ENCODE measurements around the gene TRAF6.

TRAF6 gene

DNA sequence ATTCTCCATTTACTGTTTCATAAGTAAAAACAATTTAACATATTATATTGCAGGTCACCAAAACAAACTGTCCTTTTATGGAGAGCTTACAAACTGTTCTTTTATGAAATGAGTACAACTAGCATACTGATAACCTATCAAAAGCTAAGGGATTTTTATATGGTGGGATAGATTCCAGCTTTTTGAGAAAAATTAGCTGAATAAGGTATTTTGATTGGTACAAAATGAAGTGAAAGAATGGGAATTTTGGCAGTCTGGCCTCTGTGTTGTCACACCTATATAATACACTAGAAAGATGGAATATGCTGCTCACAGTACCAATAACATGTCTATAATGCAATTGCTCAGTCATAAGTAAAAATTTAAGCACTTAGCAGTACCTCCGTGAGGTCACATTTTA, 11.4 kb downstream of the TRAF6 start:
- ChIA-PET POLR2A (no interaction called here), CTCF (interaction anchor here (0.7 to 2.3 kb wide), 7 partner anchors 10 to 207 kb away, joined by 3 to 18 read pairs (median 3); partner anchors contain the start of gene TRAF6)
- Histone ChIP-seq H3K36me3 (ENCODE audit: control insufficient read depth in 4 of 4, insufficient read depth in 4 of 4, low read length in 3 of 4) (peaks cover 11 to 49% (median 26%) of the 10 kb centered on the region in 4 experiments), H3K27ac (ENCODE audit: insufficient read depth in 1 of 2, low read depth in 1 of 2, low read length in 2 of 2, poor library complexity in 1 of 2, severe bottlenecking in 2 of 2) (no peak overlapping the region), H3K27me3 (replicated peaks in 2 of 5; ENCODE audit: control insufficient read depth in 4 of 5, insufficient read depth in 5 of 5, low read length in 4 of 5) (no peaks in the 10 kb centered on the region), H3K4me3 (ENCODE audit: control insufficient read depth in 1 of 7, extremely low read depth in 1 of 7, insufficient read depth in 4 of 7, low read depth in 2 of 7, low read length in 6 of 7) (no peak overlapping the region), H3K9me3 (ENCODE audit: control extremely low read depth in 1 of 5, control insufficient read depth in 4 of 5, insufficient read depth in 2 of 5, low read depth in 1 of 5, low read length in 4 of 5) (no peaks in the 10 kb centered on the region), H3K4me1 (ENCODE audit: control extremely low read depth in 1 of 4, control insufficient read depth in 4 of 4, insufficient read depth in 4 of 4, low read length in 3 of 4) (peaks cover 0 to 38% (median 11%) of the 10 kb centered on the region in 4 experiments)
- no CpG with 5 or more reads among the region's 1 CpG for WGBS (ENCODE audit: insufficient coverage)
- no peak for DNase-seq

DNA sequence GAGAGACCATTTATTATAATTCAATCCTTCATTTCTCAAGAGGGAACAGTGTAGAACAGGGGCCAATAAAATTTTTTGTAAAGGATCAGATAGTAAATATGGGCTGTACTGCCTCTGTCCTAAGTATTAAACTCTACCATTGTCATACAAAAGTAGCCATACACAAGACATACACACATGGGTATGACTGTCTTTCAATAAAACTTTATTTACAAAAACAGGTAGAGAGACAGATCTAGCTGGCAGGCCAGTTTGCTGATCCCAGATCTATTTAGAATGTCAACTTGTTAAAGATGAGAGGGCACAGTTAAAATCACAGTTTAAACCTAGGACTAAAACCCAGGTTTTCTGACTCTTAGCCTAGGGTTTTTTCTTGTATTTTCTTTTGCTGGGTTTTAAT, 16.7 kb downstream of the TRAF6 start:
- H3K36me3 ChIP-seq (ENCODE audit: control insufficient read depth in 4 of 4, insufficient read depth in 4 of 4, low read length in 3 of 4): peaks cover 29 to 71% (median 52%) of the 10 kb centered on the region in 4 experiments
- CTCF ChIA-PET: interaction anchor here (0.6 to 5.3 kb wide), 30 partner anchors 8 to 227 kb away, joined by 3 to 53 read pairs (median 5); partner anchors contain the start of genes COMMD9 and PRR5L
- POLR2A ChIA-PET: no interaction called here

DNA sequence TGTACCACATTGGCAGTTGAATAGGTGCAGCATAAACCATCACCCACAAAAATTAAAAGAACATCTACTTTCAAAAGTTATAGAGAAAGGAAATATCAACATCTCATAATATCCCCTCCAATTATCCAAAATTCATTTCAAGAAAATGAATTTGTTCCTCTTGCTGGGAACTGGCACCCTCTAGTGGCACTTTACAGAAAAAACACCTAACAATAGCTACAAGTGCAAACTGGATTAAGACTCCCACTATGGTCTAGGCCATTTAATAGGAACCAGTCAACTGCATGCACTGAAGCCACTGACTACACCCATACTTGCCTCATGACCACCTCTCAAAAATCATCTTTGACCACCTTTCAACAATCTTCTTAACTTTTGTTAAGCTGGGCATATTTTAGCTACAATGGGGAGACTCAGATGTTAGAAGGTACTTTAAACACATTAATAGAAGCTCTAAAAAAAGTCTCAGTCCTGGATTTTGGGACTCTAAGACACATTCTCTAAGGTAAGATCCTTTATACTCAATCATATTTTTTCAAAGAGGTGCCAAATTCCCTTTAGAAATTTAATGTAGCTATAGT, 17.3 kb downstream of the TRAF6 start:
- CTCF ChIA-PET: interaction anchor here (0.6 to 5.3 kb wide), 29 partner anchors 8 to 226 kb away, joined by 3 to 53 read pairs (median 5); partner anchors contain the start of genes COMMD9 and PRR5L
- no peaks in the 10 kb centered on the region for H3K9me3 ChIP-seq (ENCODE audit: control extremely low read depth in 1 of 5, control insufficient read depth in 4 of 5, insufficient read depth in 2 of 5, low read depth in 1 of 5, low read length in 4 of 5)
- peak; percentile 73 to 87 (median 80) for DNase-seq
- POLR2A ChIA-PET: no interaction called here
- no peaks in the 10 kb centered on the region for H3K27me3 ChIP-seq (replicated peaks in 2 of 5; ENCODE audit: control insufficient read depth in 4 of 5, insufficient read depth in 5 of 5, low read length in 4 of 5)
- peaks cover 29 to 66% (median 50%) of the 10 kb centered on the region in 4 experiments for H3K36me3 ChIP-seq (ENCODE audit: control insufficient read depth in 4 of 4, insufficient read depth in 4 of 4, low read length in 3 of 4)
- H3K27ac ChIP-seq (ENCODE audit: insufficient read depth in 1 of 2, low read depth in 1 of 2, low read length in 2 of 2, poor library complexity in 1 of 2, severe bottlenecking in 2 of 2): no peak overlapping the region
- H3K4me1 ChIP-seq (ENCODE audit: control extremely low read depth in 1 of 4, control insufficient read depth in 4 of 4, insufficient read depth in 4 of 4, low read length in 3 of 4): peaks cover 1 to 15% (median 9%) of the 10 kb centered on the region in 4 experiments
- H3K4me3 ChIP-seq (ENCODE audit: control insufficient read depth in 1 of 7, extremely low read depth in 1 of 7, insufficient read depth in 4 of 7, low read depth in 2 of 7, low read length in 6 of 7): no peak overlapping the region

More for the DNA sequence above, 16.7 kb downstream of the TRAF6 start:
- no peak for DNase-seq
- Histone ChIP-seq H3K4me3 (ENCODE audit: control insufficient read depth in 1 of 7, extremely low read depth in 1 of 7, insufficient read depth in 4 of 7, low read depth in 2 of 7, low read length in 6 of 7) (no peak overlapping the region), H3K27ac (ENCODE audit: insufficient read depth in 1 of 2, low read depth in 1 of 2, low read length in 2 of 2, poor library complexity in 1 of 2, severe bottlenecking in 2 of 2) (no peak overlapping the region), H3K4me1 (ENCODE audit: control extremely low read depth in 1 of 4, control insufficient read depth in 4 of 4, insufficient read depth in 4 of 4, low read length in 3 of 4) (peaks cover 0 to 13% (median 4%) of the 10 kb centered on the region in 4 experiments), H3K27me3 (replicated peaks in 2 of 5; ENCODE audit: control insufficient read depth in 4 of 5, insufficient read depth in 5 of 5, low read length in 4 of 5) (no peaks in the 10 kb centered on the region), H3K9me3 (ENCODE audit: control extremely low read depth in 1 of 5, control insufficient read depth in 4 of 5, insufficient read depth in 2 of 5, low read depth in 1 of 5, low read length in 4 of 5) (no peaks in the 10 kb centered on the region)

DNA sequence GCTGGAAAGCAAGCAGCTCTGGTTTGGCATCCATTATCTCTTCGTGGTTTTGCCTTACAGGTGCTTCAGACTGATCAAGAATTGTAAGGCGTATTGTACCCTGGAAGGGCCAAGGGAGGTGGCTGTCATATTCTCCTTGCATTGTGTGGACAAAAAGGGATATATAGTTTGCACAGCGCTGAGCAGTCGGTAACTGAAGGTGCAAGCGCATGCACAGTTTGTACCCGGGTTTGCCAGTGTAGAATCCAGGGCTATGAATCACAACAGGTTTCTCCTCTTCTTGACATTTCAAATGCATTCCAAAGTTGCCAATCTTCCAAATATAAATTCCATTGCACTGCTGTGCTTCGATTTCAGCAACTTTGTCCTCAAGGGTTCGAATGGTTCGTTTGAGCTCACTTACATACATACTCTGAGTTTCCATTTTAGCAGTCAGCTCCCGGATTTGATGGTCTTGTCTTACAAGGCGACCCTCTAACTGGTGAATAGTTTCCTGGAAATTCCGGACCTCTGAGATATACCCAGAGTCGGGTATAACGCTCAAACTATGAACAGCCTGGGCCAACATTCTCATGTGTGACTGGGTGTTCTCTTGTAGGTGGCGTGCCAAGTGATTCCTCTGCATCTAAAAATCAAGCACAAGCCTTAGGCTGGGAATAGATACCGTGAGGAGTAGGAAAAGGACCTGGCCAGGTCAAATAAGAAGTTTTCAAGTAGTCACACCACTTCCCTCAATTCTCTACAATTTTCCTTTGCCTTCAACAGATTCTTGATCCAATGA, 19.9 kb downstream of the TRAF6 start:
- WGBS (ENCODE audit: insufficient coverage): 92% methylated on average over 12 of the region's 16 CpGs
- ChIA-PET CTCF (interaction anchor here (1.1 to 3.0 kb wide), 4 partner anchors 12 to 201 kb away, joined by 3 to 14 read pairs (median 4); no protein-coding TSS in a partner anchor), POLR2A (no interaction called here)
- no peaks in the 10 kb centered on the region for H3K9me3 ChIP-seq (ENCODE audit: control extremely low read depth in 1 of 5, control insufficient read depth in 4 of 5, insufficient read depth in 2 of 5, low read depth in 1 of 5, low read length in 4 of 5)
- no peak overlapping the region for H3K27ac ChIP-seq (ENCODE audit: insufficient read depth in 1 of 2, low read depth in 1 of 2, low read length in 2 of 2, poor library complexity in 1 of 2, severe bottlenecking in 2 of 2)
- no peak for DNase-seq
- H3K36me3 ChIP-seq (ENCODE audit: control insufficient read depth in 4 of 4, insufficient read depth in 4 of 4, low read length in 3 of 4): peaks cover 31 to 61% (median 48%) of the 10 kb centered on the region in 4 experiments
- H3K4me1 ChIP-seq (ENCODE audit: control extremely low read depth in 1 of 4, control insufficient read depth in 4 of 4, insufficient read depth in 4 of 4, low read length in 3 of 4): peaks cover 6 to 32% (median 17%) of the 10 kb centered on the region in 4 experiments
- no peak overlapping the region for H3K4me3 ChIP-seq (ENCODE audit: control insufficient read depth in 1 of 7, extremely low read depth in 1 of 7, insufficient read depth in 4 of 7, low read depth in 2 of 7, low read length in 6 of 7)
- H3K27me3 ChIP-seq (replicated peaks in 2 of 5; ENCODE audit: control insufficient read depth in 4 of 5, insufficient read depth in 5 of 5, low read length in 4 of 5): no peaks in the 10 kb centered on the region

DNA sequence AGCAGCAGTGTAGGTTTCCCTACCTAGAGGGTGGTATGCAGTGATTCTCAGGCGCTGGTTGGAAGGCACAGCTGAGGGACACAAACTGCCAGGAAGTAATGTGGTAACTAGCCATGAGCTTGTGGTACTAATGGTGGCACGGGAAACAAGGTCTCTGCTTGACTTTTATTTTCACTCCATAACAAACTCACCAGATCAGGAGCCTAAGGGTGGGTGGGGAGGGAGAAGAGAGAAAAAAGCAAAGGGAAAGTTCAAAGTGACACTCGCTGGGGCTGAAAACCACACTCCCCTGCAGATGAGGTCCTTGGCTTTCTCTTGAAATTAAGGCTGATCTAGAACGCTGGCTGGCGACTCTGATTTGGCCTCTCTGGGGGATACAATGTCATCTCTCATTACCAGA, 22.0 kb downstream of the TRAF6 start:
- Histone ChIP-seq H3K36me3 (ENCODE audit: control insufficient read depth in 4 of 4, insufficient read depth in 4 of 4, low read length in 3 of 4) (peaks cover 32 to 60% (median 44%) of the 10 kb centered on the region in 4 experiments), H3K27me3 (replicated peaks in 2 of 5; ENCODE audit: control insufficient read depth in 4 of 5, insufficient read depth in 5 of 5, low read length in 4 of 5) (no peaks in the 10 kb centered on the region), H3K9me3 (ENCODE audit: control extremely low read depth in 1 of 5, control insufficient read depth in 4 of 5, insufficient read depth in 2 of 5, low read depth in 1 of 5, low read length in 4 of 5) (peaks cover 0 to under 1% (median 0%) of the 10 kb centered on the region in 5 experiments), H3K27ac (ENCODE audit: insufficient read depth in 1 of 2, low read depth in 1 of 2, low read length in 2 of 2, poor library complexity in 1 of 2, severe bottlenecking in 2 of 2) (peak overlapping the region; percentile 46 to 57), H3K4me1 (ENCODE audit: control extremely low read depth in 1 of 4, control insufficient read depth in 4 of 4, insufficient read depth in 4 of 4, low read length in 3 of 4) (peaks cover 6 to 33% (median 17%) of the 10 kb centered on the region in 4 experiments), H3K4me3 (ENCODE audit: control insufficient read depth in 1 of 7, extremely low read depth in 1 of 7, insufficient read depth in 4 of 7, low read depth in 2 of 7, low read length in 6 of 7) (peak overlapping the region in 2 of 7 experiments; percentile 44 to 59)
- WGBS (ENCODE audit: insufficient coverage): 66% methylated on average over 3 of the region's 5 CpGs
- POLR2A ChIA-PET: interaction anchor here (1.0 kb wide), 1 partner anchor 139 kb away, joined by 4 read pairs; no protein-coding TSS in a partner anchor
- CTCF ChIA-PET: interaction anchor here (0.7 to 3.0 kb wide), 10 partner anchors 9 to 311 kb away, joined by 3 to 24 read pairs (median 4); partner anchors contain the start of gene COMMD9
- peak in 2 of 3 donors; percentile 60 to 69 for DNase-seq

DNA sequence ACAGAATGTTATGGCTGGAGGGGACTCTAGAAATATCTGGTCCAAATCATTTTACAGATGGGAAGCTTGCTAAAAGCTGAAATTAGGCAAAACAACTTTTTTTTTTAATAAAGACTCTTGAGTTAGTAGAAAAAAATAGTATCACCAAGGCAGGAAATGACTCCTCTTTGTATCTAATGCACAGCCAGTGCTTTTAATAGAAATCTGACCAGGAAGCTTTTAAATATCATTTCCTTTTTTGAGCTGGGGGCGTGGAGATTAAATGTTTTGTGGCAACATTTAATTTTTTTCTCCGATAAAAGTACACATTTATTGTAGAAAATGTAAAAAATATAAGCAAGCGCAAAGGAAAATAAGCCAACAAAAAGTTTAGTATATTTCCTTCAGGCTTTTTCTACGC, 22.5 kb downstream of the TRAF6 start:
- Histone ChIP-seq H3K27ac (ENCODE audit: insufficient read depth in 1 of 2, low read depth in 1 of 2, low read length in 2 of 2, poor library complexity in 1 of 2, severe bottlenecking in 2 of 2) (peak overlapping the region; percentile 46 to 57), H3K4me3 (ENCODE audit: control insufficient read depth in 1 of 7, extremely low read depth in 1 of 7, insufficient read depth in 4 of 7, low read depth in 2 of 7, low read length in 6 of 7) (peak overlapping the region in 2 of 7 experiments; percentile 44 to 59)
- WGBS (ENCODE audit: insufficient coverage): no CpG with 5 or more reads among the region's 4 CpGs

More for the DNA sequence above, 22.5 kb downstream of the TRAF6 start:
- peaks cover 6 to 33% (median 17%) of the 10 kb centered on the region in 4 experiments for H3K4me1 ChIP-seq (ENCODE audit: control extremely low read depth in 1 of 4, control insufficient read depth in 4 of 4, insufficient read depth in 4 of 4, low read length in 3 of 4)
- peaks cover 30 to 56% (median 44%) of the 10 kb centered on the region in 4 experiments for H3K36me3 ChIP-seq (ENCODE audit: control insufficient read depth in 4 of 4, insufficient read depth in 4 of 4, low read length in 3 of 4)
- no peaks in the 10 kb centered on the region for H3K27me3 ChIP-seq (replicated peaks in 2 of 5; ENCODE audit: control insufficient read depth in 4 of 5, insufficient read depth in 5 of 5, low read length in 4 of 5)
- POLR2A ChIA-PET: interaction anchor here (0.7 kb wide), 1 partner anchor 199 kb away, joined by 4 read pairs; the partner anchor contains the start of gene COMMD9
- DNase-seq: peak in 2 of 3 donors; percentile 28 to 57
- CTCF ChIA-PET: interaction anchor here (0.7 to 3.0 kb wide), 8 partner anchors 9 to 311 kb away, joined by 3 to 24 read pairs (median 4); no protein-coding TSS in a partner anchor
- H3K9me3 ChIP-seq (ENCODE audit: control extremely low read depth in 1 of 5, control insufficient read depth in 4 of 5, insufficient read depth in 2 of 5, low read depth in 1 of 5, low read length in 4 of 5): peaks cover 0 to 2% (median 0%) of the 10 kb centered on the region in 5 experiments
